GM21619 (cell line): ENCODE measurements around the gene SELENOI.

Experiments
- ATAC-seq: cut with Tn5 transposase; IDR thresholded peaks from one replicate; pipeline ENCODE4 v1.9.1; 2021; ENCODE audit not compliant: unreplicated experiment

SELENOI gene

GRCh38 chr2:26444236-26444635 is 98.3 kb downstream of the SELENOI start:
- no peak for ATAC-seq
